ENCODE data around the gene SPRR4. TPM values are rescaled to one million over a fixed set of nuclear protein-coding genes. Genes with fewer than 3 reads are reported as not detected.

The SPRR4 gene
- total RNA-seq, 4 donors from 2014 or later: not detected

- ATAC-seq (ENCODE audit: low FRiP score) (no peak), DNase-seq (ENCODE audit: low spot score) (no peak)
- no peak for TF ChIP-seq CTCF (IDR thresholded peaks at IDR 0.05)
These were observed 12.9 kb upstream of the SPRR4 start for GRCh38 chr1:152957561-152957960.

- DNase-seq (ENCODE audit: low spot score) (no peak), ATAC-seq (ENCODE audit: low FRiP score) (no peak)
- TF ChIP-seq CTCF (IDR thresholded peaks at IDR 0.05): no peak
These were observed 11.2 kb upstream of the SPRR4 start for GRCh38 chr1:152959273-152959672.

- no peak for ATAC-seq (ENCODE audit: low FRiP score)
- no peak for TF ChIP-seq CTCF (IDR thresholded peaks at IDR 0.05)
These were observed 10.5 kb upstream of the SPRR4 start for GRCh38 chr1:152959801-152960451.

GRCh38 chr1:152960452-152961044 is 9.9 kb upstream of the SPRR4 start:
- DNase-seq (ENCODE audit: low spot score) (no peak), ATAC-seq (ENCODE audit: low FRiP score) (no peak)
- no peak for TF ChIP-seq CTCF (IDR thresholded peaks at IDR 0.05)

More at GRCh38 chr1:152959801-152960451, 10.5 kb upstream of the SPRR4 start:
- no peak for DNase-seq (ENCODE audit: low spot score)

- no peak for TF ChIP-seq CTCF (IDR thresholded peaks at IDR 0.05)
- no peak for DNase-seq (ENCODE audit: low spot score)
- no peak for ATAC-seq (ENCODE audit: low FRiP score)
These were observed 9.1 kb upstream of the SPRR4 start for GRCh38 chr1:152961226-152961891.

GRCh38 chr1:152962876-152963415 is 7.5 kb upstream of the SPRR4 start:
- no peak for ATAC-seq (ENCODE audit: low FRiP score)
- TF ChIP-seq CTCF (IDR thresholded peaks at IDR 0.05): no peak
- DNase-seq (ENCODE audit: low spot score): no peak
